HEK293 (cell line): ENCODE data around the gene FAM200B.

Experiments
- CTCF ChIA-PET: fragments of 350-600 bp; formaldehyde crosslinking; extraction: SDS; loops from one replicate; lab custom pipeline; 2021; ENCODE audit warnings: antibody characterized with exemption; lab: Yijun Ruan, JAX
- POLR2A ChIA-PET: fragments of 300-600 bp; formaldehyde crosslinking; extraction: SDS; loops from one replicate; lab custom pipeline; 2020; ENCODE audit warnings: antibody characterized with exemption, inconsistent platforms; lab: Yijun Ruan, JAX
- H3K27ac ChIP-seq: fragments of 200-500 bp; sonication (Bioruptor generic); 2 replicates; pipeline ENCODE4 v1.5.1; 2014; ENCODE audit warnings: low read depth, low read length, control low read depth, inconsistent platforms; ENCODE audit errors: extremely low read depth
- H3K36me3 ChIP-seq, 2 experiments: fragments of 200-500 bp in 1 of 2; sonication (Bioruptor generic) in 1 of 2; 1 replicate in 1 of 2; 2 replicates in 1 of 2; pipeline ENCODE4 v1.5.1; 2014 to 2017; ENCODE audit warnings: inconsistent platforms in 2 of 2, low read length in 2 of 2; ENCODE audit not compliant: control insufficient read depth in 2 of 2, insufficient read depth in 1 of 2
- H3K4me1 ChIP-seq: fragments of 200-500 bp; sonication (Bioruptor generic); 2 replicates; pipeline ENCODE4 v1.5.1; 2014; ENCODE audit warnings: mild to moderate bottlenecking, low read length, inconsistent platforms; ENCODE audit not compliant: control insufficient read depth, insufficient read depth
- H3K4me3 ChIP-seq: 2 replicates; pipeline ENCODE4 v1.5.1; 2011; ENCODE audit warnings: low read depth, mild to moderate bottlenecking, control low read depth, low read length, moderate library complexity
- H3K9me3 ChIP-seq: fragments of 200-500 bp; sonication (Bioruptor generic); 2 replicates; pipeline ENCODE4 v1.5.1; 2014; ENCODE audit warnings: low read depth, low read length, inconsistent platforms; ENCODE audit not compliant: control insufficient read depth, insufficient read depth
- AEBP2 ChIP-seq: fragments of 450-650 bp; formaldehyde crosslinking; IDR thresholded peaks from 2 replicates; pipeline ENCODE4 v1.5.1; 2016; ENCODE audit warnings: missing biosample characterization, missing genetic modification characterization, borderline replicate concordance
- HIC1 ChIP-seq: fragments of 450-650 bp; formaldehyde crosslinking; IDR thresholded peaks from 2 replicates; pipeline ENCODE4 v1.5.1; 2016; ENCODE audit warnings: missing biosample characterization, missing genetic modification characterization
- HOXA7 ChIP-seq: sonication (generic); formaldehyde crosslinking; IDR thresholded peaks from 2 replicates; pipeline ENCODE4 v1.8.1; 2022; ENCODE audit warnings: missing genetic modification reagents, borderline replicate concordance
- KLF10 ChIP-seq: fragments of 450-650 bp; IDR thresholded peaks from 2 replicates; pipeline ENCODE4 v1.5.1; 2018; ENCODE audit warnings: missing biosample characterization, mild to moderate bottlenecking, missing genetic modification characterization
- PRDM1 ChIP-seq: fragments of 450-650 bp; formaldehyde crosslinking; IDR thresholded peaks from 2 replicates; pipeline ENCODE4; 2016; ENCODE audit warnings: missing biosample characterization, missing genetic modification characterization
- PRDM10 ChIP-seq: fragments of 450-650 bp; formaldehyde crosslinking; IDR thresholded peaks from 2 replicates; pipeline ENCODE4 v1.5.1; 2016; ENCODE audit warnings: missing biosample characterization, missing genetic modification characterization
- SCRT2 ChIP-seq: fragments of 450-650 bp; formaldehyde crosslinking; IDR thresholded peaks from 2 replicates; pipeline ENCODE4 v1.5.1; 2016; ENCODE audit warnings: missing biosample characterization, missing genetic modification characterization
- ZBTB17 ChIP-seq: fragments of 450-650 bp; formaldehyde crosslinking; IDR thresholded peaks from 2 replicates; pipeline ENCODE4 v1.5.1; 2016; ENCODE audit warnings: missing biosample characterization, missing genetic modification characterization
- ZBTB48 ChIP-seq: fragments of 450-650 bp; formaldehyde crosslinking; IDR thresholded peaks from 2 replicates; pipeline ENCODE4 v1.5.1; 2016; ENCODE audit warnings: missing biosample characterization, missing genetic modification characterization
- ZBTB7A ChIP-seq: fragments of 450-650 bp; formaldehyde crosslinking; IDR thresholded peaks from 2 replicates; pipeline ENCODE4 v1.5.1; 2016; ENCODE audit warnings: low read depth, missing biosample characterization, missing genetic modification characterization
- ZNF10 ChIP-seq: fragments of 450-650 bp; formaldehyde crosslinking; IDR thresholded peaks from 2 replicates; pipeline ENCODE4 v1.5.1; 2017; ENCODE audit warnings: missing biosample characterization, missing genetic modification characterization
- ZNF112 ChIP-seq: fragments of 450-650 bp; formaldehyde crosslinking; IDR thresholded peaks from 2 replicates; pipeline ENCODE4 v1.5.0; 2017; ENCODE audit warnings: missing biosample characterization, missing genetic modification characterization
- ZNF184 ChIP-seq: fragments of 450-650 bp; IDR thresholded peaks from 2 replicates; pipeline ENCODE4 v1.5.1; 2018; ENCODE audit warnings: missing biosample characterization, mild to moderate bottlenecking, missing genetic modification characterization
- ZNF335 ChIP-seq: fragments of 450-650 bp; formaldehyde crosslinking; conservative IDR thresholded peaks from 2 replicates; pipeline ENCODE4 v1.5.1; 2016; ENCODE audit warnings: missing biosample characterization, missing genetic modification characterization
- ZNF354C ChIP-seq: fragments of 450-650 bp; formaldehyde crosslinking; IDR thresholded peaks from 2 replicates; pipeline ENCODE4 v1.5.1; 2016; ENCODE audit warnings: missing biosample characterization, missing genetic modification characterization, low read depth, borderline replicate concordance
- ZNF398 ChIP-seq: fragments of 450-650 bp; formaldehyde crosslinking; IDR thresholded peaks from 2 replicates; pipeline ENCODE4 v1.5.1; 2017; ENCODE audit warnings: missing biosample characterization, missing genetic modification characterization
- ZNF549 ChIP-seq: fragments of 450-650 bp; IDR thresholded peaks from 2 replicates; pipeline ENCODE4 v1.5.1; 2018; ENCODE audit warnings: missing biosample characterization, missing genetic modification characterization, mild to moderate bottlenecking, inconsistent platforms, moderate library complexity
- ZNF621 ChIP-seq: fragments of 450-650 bp; formaldehyde crosslinking; IDR thresholded peaks from 2 replicates; pipeline ENCODE4 v1.5.1; 2017; ENCODE audit warnings: missing biosample characterization, missing genetic modification characterization
- ZNF624 ChIP-seq: fragments of 450-650 bp; formaldehyde crosslinking; IDR thresholded peaks from 2 replicates; pipeline ENCODE4 v1.5.1; 2017; ENCODE audit warnings: missing biosample characterization, missing genetic modification characterization
- ZNF629 ChIP-seq: fragments of 450-650 bp; formaldehyde crosslinking; IDR thresholded peaks from 2 replicates; pipeline ENCODE4 v1.5.1; 2017; ENCODE audit warnings: missing biosample characterization, missing genetic modification characterization
- ZNF639 ChIP-seq: fragments of 450-650 bp; formaldehyde crosslinking; IDR thresholded peaks from 2 replicates; pipeline ENCODE4 v1.5.1; 2016; ENCODE audit warnings: missing biosample characterization, missing genetic modification characterization
- ZNF768 ChIP-seq: fragments of 450-650 bp; formaldehyde crosslinking; IDR thresholded peaks from 2 replicates; pipeline ENCODE4 v1.5.1; 2018; ENCODE audit warnings: missing biosample characterization, mild to moderate bottlenecking, missing genetic modification characterization
- ZSCAN16 ChIP-seq: fragments of 450-650 bp; formaldehyde crosslinking; IDR thresholded peaks from 2 replicates; pipeline ENCODE4 v1.5.1; 2016; ENCODE audit warnings: missing biosample characterization, missing genetic modification characterization

The FAM200B gene

GRCh38 chr4:15653420-15653819, 28.2 kb upstream of the FAM200B start:
- peaks cover 0 to 5% of the 10 kb centered on the region in 2 experiments; a peak in 1 of 3 replicates for H3K36me3 ChIP-seq
- H3K9me3 ChIP-seq = no peaks in the 10 kb centered on the region
- H3K4me1 ChIP-seq = 0 out of 2 replicates have a peak, but pooled peaks cover 4% of the 10 kb centered on the region
- CTCF ChIA-PET = no interaction called here
- peak overlapping the region; percentile 74 for H3K4me3 ChIP-seq
- POLR2A ChIA-PET = interaction anchor here (1.6 to 2.8 kb wide), 2 partner anchors 26 to 29 kb away, joined by 4 to 18 read pairs; partner anchors contain the start of gene FAM200B
- no peak overlapping the region; the same call in 1 of the 2 replicates for H3K27ac ChIP-seq
- TF ChIP-seq SCRT2 (tag by site-specific recombination) (no peak), PRDM1 (tag by site-specific recombination) (peak; percentile 47; the same call in 1 of the 2 replicates)

GRCh38 chr4:15653864-15654592, 27.6 kb upstream of the FAM200B start:
- Histone ChIP-seq H3K9me3 (no peaks in the 10 kb centered on the region), H3K4me3 (peak overlapping the region; percentile 74), H3K27ac (peak overlapping the region; percentile 91), H3K4me1 (0 out of 2 replicates have a peak, but pooled peaks cover 4% of the 10 kb centered on the region), H3K36me3 (peaks cover 0 to 5% of the 10 kb centered on the region in 2 experiments; a peak in 1 of 3 replicates)
- ChIA-PET POLR2A (interaction anchor here (0.6 to 2.8 kb wide), 3 partner anchors 17 to 28 kb away, joined by 3 to 18 read pairs (median 4); partner anchors contain the start of gene FAM200B), CTCF (no interaction called here)
- TF ChIP-seq ZNF621 (tag by site-specific recombination) = no peak
- no peak for TF ChIP-seq ZNF184 (tag by site-specific recombination)
- TF ChIP-seq ZBTB48 (tag by site-specific recombination) = no peak
- no peak for TF ChIP-seq ZBTB17 (tag by site-specific recombination)
- TF ChIP-seq ZSCAN16 (tag by site-specific recombination) = no peak
- no peak for TF ChIP-seq ZBTB7A (tag by site-specific recombination)
- TF ChIP-seq KLF10 (tag by site-specific recombination) = peak; percentile 36; the same call in 1 of the 2 replicates
- no peak for TF ChIP-seq ZNF398 (tag by site-specific recombination)
- no peak for TF ChIP-seq HOXA7 (CRISPR knock-in tag)
- TF ChIP-seq ZNF549 (tag by site-specific recombination) = no peak
- TF ChIP-seq ZNF335 (tag by site-specific recombination) = peak; percentile 53; the same call in 1 of the 2 replicates
- TF ChIP-seq ZNF629 = peak; percentile 66
- no peak for TF ChIP-seq ZNF639
- no peak for TF ChIP-seq HIC1 (tag by site-specific recombination)
- no peak for TF ChIP-seq AEBP2 (tag by site-specific recombination)
- TF ChIP-seq ZNF768 (tag by site-specific recombination) = no peak
- no peak for TF ChIP-seq ZNF10
- TF ChIP-seq ZNF624 (tag by site-specific recombination) = no peak
- TF ChIP-seq ZNF112 (tag by site-specific recombination) = no peak
- no peak for TF ChIP-seq ZNF354C (tag by site-specific recombination)
- peak; percentile 93 for TF ChIP-seq PRDM10
